HEK293 (cell line): Measurements from ENCODE around the gene C1QL4.

ENCODE experiments used
- BCL11A ChIP-seq: fragments of 450-650 bp; formaldehyde crosslinking; IDR thresholded peaks from 2 replicates; pipeline ENCODE4 v1.5.1; 2016; ENCODE audit warnings: low read depth, missing biosample characterization, missing genetic modification characterization
- BCL11B ChIP-seq: fragments of 450-650 bp; formaldehyde crosslinking; IDR thresholded peaks from 2 replicates; pipeline ENCODE4 v1.5.1; 2016; ENCODE audit warnings: low read depth, missing biosample characterization, missing genetic modification characterization
- CTCF ChIP-seq: fragments of 450-650 bp; formaldehyde crosslinking; IDR thresholded peaks from 2 replicates; pipeline ENCODE4 v1.5.1; 2016; ENCODE audit warnings: missing biosample characterization, missing genetic modification characterization
- EGR2 ChIP-seq: fragments of 450-650 bp; formaldehyde crosslinking; IDR thresholded peaks from 2 replicates; pipeline ENCODE4 v1.5.1; 2016; ENCODE audit warnings: low read depth, missing biosample characterization, missing genetic modification characterization
- GLI4 ChIP-seq: fragments of 450-650 bp; formaldehyde crosslinking; IDR thresholded peaks from 2 replicates; pipeline ENCODE4 v1.5.1; 2016; ENCODE audit warnings: missing biosample characterization, missing genetic modification characterization
- GLIS1 ChIP-seq: fragments of 450-650 bp; formaldehyde crosslinking; IDR thresholded peaks from 2 replicates; pipeline ENCODE4 v1.5.1; 2016; ENCODE audit warnings: missing biosample characterization, missing genetic modification characterization
- HOXA7 ChIP-seq: sonication (generic); formaldehyde crosslinking; IDR thresholded peaks from 2 replicates; pipeline ENCODE4 v1.8.1; 2022; ENCODE audit warnings: missing genetic modification reagents, borderline replicate concordance
- KLF16 ChIP-seq: fragments of 450-650 bp; formaldehyde crosslinking; IDR thresholded peaks from 2 replicates; pipeline ENCODE4 v1.5.1; 2017; ENCODE audit warnings: missing biosample characterization, missing genetic modification characterization
- MZF1 ChIP-seq: fragments of 450-650 bp; formaldehyde crosslinking; IDR thresholded peaks from 2 replicates; pipeline ENCODE4 v1.5.1; 2017; ENCODE audit warnings: missing biosample characterization, missing genetic modification characterization, borderline replicate concordance
- PATZ1 ChIP-seq: fragments of 450-650 bp; formaldehyde crosslinking; IDR thresholded peaks from 2 replicates; pipeline ENCODE4 v1.5.1; 2016; ENCODE audit warnings: missing biosample characterization, missing genetic modification characterization
- SALL2 ChIP-seq: fragments of 450-650 bp; formaldehyde crosslinking; IDR thresholded peaks from 2 replicates; pipeline ENCODE4 v1.5.0; 2017; ENCODE audit warnings: missing biosample characterization, mild to moderate bottlenecking, missing genetic modification characterization, borderline replicate concordance
- SP3 ChIP-seq: fragments of 450-650 bp; formaldehyde crosslinking; IDR thresholded peaks from 2 replicates; pipeline ENCODE4 v1.5.1; 2016; ENCODE audit warnings: missing biosample characterization, missing genetic modification characterization
- ZBTB20 ChIP-seq: fragments of 450-650 bp; formaldehyde crosslinking; IDR thresholded peaks from 2 replicates; pipeline ENCODE4 v1.5.1; 2016; ENCODE audit warnings: missing biosample characterization, missing genetic modification characterization
- ZBTB44 ChIP-seq: fragments of 450-650 bp; IDR thresholded peaks from 2 replicates; pipeline ENCODE4 v1.5.1; 2018; ENCODE audit warnings: missing biosample characterization, mild to moderate bottlenecking, missing genetic modification characterization
- ZBTB48 ChIP-seq: fragments of 450-650 bp; formaldehyde crosslinking; IDR thresholded peaks from 2 replicates; pipeline ENCODE4 v1.5.1; 2016; ENCODE audit warnings: missing biosample characterization, missing genetic modification characterization
- ZBTB7A ChIP-seq: fragments of 450-650 bp; formaldehyde crosslinking; IDR thresholded peaks from 2 replicates; pipeline ENCODE4 v1.5.1; 2016; ENCODE audit warnings: low read depth, missing biosample characterization, missing genetic modification characterization
- ZBTB8A ChIP-seq: fragments of 450-650 bp; formaldehyde crosslinking; IDR thresholded peaks from 2 replicates; pipeline ENCODE4 v1.5.1; 2016; ENCODE audit warnings: missing biosample characterization, missing genetic modification characterization
- ZNF10 ChIP-seq: fragments of 450-650 bp; formaldehyde crosslinking; IDR thresholded peaks from 2 replicates; pipeline ENCODE4 v1.5.1; 2017; ENCODE audit warnings: missing biosample characterization, missing genetic modification characterization
- ZNF114 ChIP-seq: fragments of 450-650 bp; formaldehyde crosslinking; IDR thresholded peaks from 2 replicates; pipeline ENCODE4 v1.5.0; 2017; ENCODE audit warnings: missing biosample characterization, missing genetic modification characterization
- ZNF155 ChIP-seq: fragments of 450-650 bp; formaldehyde crosslinking; IDR thresholded peaks from 2 replicates; pipeline ENCODE4 v1.5.1; 2016; ENCODE audit warnings: missing biosample characterization, missing genetic modification characterization
- ZNF280D ChIP-seq: fragments of 450-650 bp; formaldehyde crosslinking; IDR thresholded peaks from 2 replicates; pipeline ENCODE4 v1.5.1; 2016; ENCODE audit warnings: missing biosample characterization, missing genetic modification characterization
- ZNF350 ChIP-seq: fragments of 450-650 bp; formaldehyde crosslinking; IDR thresholded peaks from 2 replicates; pipeline ENCODE4 v1.5.0; 2017; ENCODE audit warnings: missing biosample characterization, mild to moderate bottlenecking, missing genetic modification characterization
- ZNF398 ChIP-seq: fragments of 450-650 bp; formaldehyde crosslinking; IDR thresholded peaks from 2 replicates; pipeline ENCODE4 v1.5.1; 2017; ENCODE audit warnings: missing biosample characterization, missing genetic modification characterization
- ZNF521 ChIP-seq: fragments of 450-650 bp; formaldehyde crosslinking; IDR thresholded peaks from 2 replicates; pipeline ENCODE4 v1.5.1; 2017; ENCODE audit warnings: missing biosample characterization, mild to moderate bottlenecking, missing genetic modification characterization
- ZNF596 ChIP-seq: fragments of 450-650 bp; IDR thresholded peaks from 2 replicates; pipeline ENCODE4 v1.5.0; 2018; ENCODE audit warnings: missing biosample characterization, mild to moderate bottlenecking, missing genetic modification characterization, moderate library complexity
- ZNF654 ChIP-seq: fragments of 450-650 bp; formaldehyde crosslinking; IDR thresholded peaks from 2 replicates; pipeline ENCODE4 v1.5.1; 2016; ENCODE audit warnings: low read depth, missing biosample characterization, missing genetic modification characterization
- ZNF76 ChIP-seq: fragments of 450-650 bp; formaldehyde crosslinking; IDR thresholded peaks from 2 replicates; pipeline ENCODE4; 2016; ENCODE audit warnings: low read depth, missing biosample characterization, missing genetic modification characterization, borderline replicate concordance
- ZNF830 ChIP-seq: fragments of 450-650 bp; IDR thresholded peaks from 2 replicates; pipeline ENCODE4 v1.5.0; 2018; ENCODE audit warnings: missing biosample characterization, missing genetic modification characterization, low read depth, mild to moderate bottlenecking, moderate library complexity
- ZNF837 ChIP-seq: fragments of 450-650 bp; formaldehyde crosslinking; IDR thresholded peaks from 2 replicates; pipeline ENCODE4 v1.5.1; 2016; ENCODE audit warnings: missing biosample characterization, missing genetic modification characterization
- ZSCAN23 ChIP-seq: fragments of 450-650 bp; formaldehyde crosslinking; IDR thresholded peaks from 2 replicates; pipeline ENCODE4 v1.5.1; 2016; ENCODE audit warnings: missing biosample characterization, missing genetic modification characterization

Gene C1QL4

GRCh38 chr12:49342066-49342913 is 5.3 kb upstream of the C1QL4 start (continued):
- TF ChIP-seq PATZ1 (tag by site-specific recombination) (no peak), ZNF654 (tag by site-specific recombination) (peak; percentile 46), ZBTB8A (tag by site-specific recombination) (peak; percentile 83), ZNF830 (no peak), SP3 (tag by site-specific recombination) (no peak; the same call in 1 of the 2 replicates), ZBTB44 (no peak), BCL11B (tag by site-specific recombination) (no peak), ZNF596 (tag by site-specific recombination) (no peak), ZNF280D (tag by site-specific recombination) (no peak), HOXA7 (no peak), ZNF10 (tag by site-specific recombination) (no peak), ZBTB7A (tag by site-specific recombination) (no peak), KLF16 (tag by site-specific recombination) (no peak), ZNF837 (tag by site-specific recombination) (no peak), ZNF350 (tag by site-specific recombination) (no peak), ZNF76 (tag by site-specific recombination) (no peak), ZBTB20 (tag by site-specific recombination) (0 out of 2 replicates have a peak, but pooled peaks have one; percentile 26), ZNF521 (no peak), GLIS1 (no peak), BCL11A (tag by site-specific recombination) (no peak), ZNF155 (tag by site-specific recombination) (no peak), SALL2 (tag by site-specific recombination) (no peak), ZSCAN23 (tag by site-specific recombination) (no peak), CTCF (peak; percentile 88), ZBTB48 (tag by site-specific recombination) (peak; percentile 26; the same call in 1 of the 2 replicates), ZNF114 (tag by site-specific recombination) (no peak), ZNF398 (tag by site-specific recombination) (0 out of 2 replicates have a peak, but pooled peaks have one; percentile 11), GLI4 (tag by site-specific recombination) (no peak), EGR2 (tag by site-specific recombination) (no peak), MZF1 (tag by site-specific recombination) (peak; percentile 67; the same call in 1 of the 2 replicates)
